ENCODE measurements around the gene SLC25A38. TPM values are rescaled to one million over a fixed set of nuclear protein-coding genes. Genes with fewer than 3 reads are reported as not detected.

The SLC25A38 gene
- total and polyA plus RNA-seq, 2 donors from 2014 or later = 24.9 to 42.3 TPM

GRCh38 chr3:39406368-39407258 is 23.4 kb downstream of the SLC25A38 start, which contains the start of gene RPSA:
Gene RPSA, plus strand, starts transcription at chr3:39406720. Its CDS starts 934 bp downstream, at chr3:39407654.
- Histone ChIP-seq H3K4me1 (ENCODE audit: control insufficient read depth in 2 of 3, insufficient read depth in 2 of 3, low read depth in 1 of 3, low read length in 3 of 3) (peaks cover 4 to 13% (median 4%) of the 10 kb centered on the region in 3 donors), H3K9ac (ENCODE audit: low read length in 3 of 3) (peak within 1 kb of the TSS; percentile 78 to 87 (median 84)), H3K36me3 (ENCODE audit: control insufficient read depth in 2 of 3, insufficient read depth in 3 of 3, low read length in 3 of 3) (peaks cover 8 to 25% (median 15%) of the 10 kb centered on the region in 3 donors), H3K9me3 (ENCODE audit: control insufficient read depth in 2 of 3, insufficient read depth in 1 of 3, low read length in 3 of 3) (no peaks in the 10 kb centered on the region), H3K4me3 (ENCODE audit: low read length in 3 of 3) (peak within 1 kb of the TSS; percentile 92), H3K27ac (ENCODE audit: low read depth in 2 of 2, low read length in 2 of 2) (peak within 1 kb of the TSS; percentile 58 to 76), H3K27me3 (ENCODE audit: control insufficient read depth, insufficient read depth, low read length) (no peaks in the 10 kb centered on the region)
- DNase-seq (peak; percentile 97 to 99 (median 98)), FAIRE-seq (peak; percentile 56)
- TF ChIP-seq, protein P1, sequence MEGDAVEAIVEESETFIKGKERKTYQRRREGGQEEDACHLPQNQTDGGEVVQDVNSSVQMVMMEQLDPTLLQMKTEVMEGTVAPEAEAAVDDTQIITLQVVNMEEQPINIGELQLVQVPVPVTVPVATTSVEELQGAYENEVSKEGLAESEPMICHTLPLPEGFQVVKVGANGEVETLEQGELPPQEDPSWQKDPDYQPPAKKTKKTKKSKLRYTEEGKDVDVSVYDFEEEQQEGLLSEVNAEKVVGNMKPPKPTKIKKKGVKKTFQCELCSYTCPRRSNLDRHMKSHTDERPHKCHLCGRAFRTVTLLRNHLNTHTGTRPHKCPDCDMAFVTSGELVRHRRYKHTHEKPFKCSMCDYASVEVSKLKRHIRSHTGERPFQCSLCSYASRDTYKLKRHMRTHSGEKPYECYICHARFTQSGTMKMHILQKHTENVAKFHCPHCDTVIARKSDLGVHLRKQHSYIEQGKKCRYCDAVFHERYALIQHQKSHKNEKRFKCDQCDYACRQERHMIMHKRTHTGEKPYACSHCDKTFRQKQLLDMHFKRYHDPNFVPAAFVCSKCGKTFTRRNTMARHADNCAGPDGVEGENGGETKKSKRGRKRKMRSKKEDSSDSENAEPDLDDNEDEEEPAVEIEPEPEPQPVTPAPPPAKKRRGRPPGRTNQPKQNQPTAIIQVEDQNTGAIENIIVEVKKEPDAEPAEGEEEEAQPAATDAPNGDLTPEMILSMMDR (IDR thresholded peaks at IDR 0.05; ENCODE audit: borderline replicate concordance, extremely low read depth, insufficient read depth) = peak; percentile 16
- intact Hi-C loops (cut with DNase I) = no loop called here

GRCh38 chr3:39407259-39407629 is 24.1 kb downstream of the SLC25A38 start:
- DNase-seq (peak in 1 of 5 donors; percentile 11), FAIRE-seq (no peak)
- H3K27ac ChIP-seq (ENCODE audit: low read depth in 2 of 2, low read length in 2 of 2) = peak overlapping the region in 1 of 2 donors; percentile 58
- peak overlapping the region; percentile 92 for H3K4me3 ChIP-seq (ENCODE audit: low read length in 3 of 3)
- no peaks in the 10 kb centered on the region for H3K27me3 ChIP-seq (ENCODE audit: control insufficient read depth, insufficient read depth, low read length)
- intact Hi-C loops (cut with DNase I) = no loop called here
- peak overlapping the region; percentile 78 to 87 (median 84) for H3K9ac ChIP-seq (ENCODE audit: low read length in 3 of 3)
- peaks cover 8 to 27% (median 20%) of the 10 kb centered on the region in 3 donors for H3K36me3 ChIP-seq (ENCODE audit: control insufficient read depth in 2 of 3, insufficient read depth in 3 of 3, low read length in 3 of 3)
- no peaks in the 10 kb centered on the region for H3K9me3 ChIP-seq (ENCODE audit: control insufficient read depth in 2 of 3, insufficient read depth in 1 of 3, low read length in 3 of 3)
- H3K4me1 ChIP-seq (ENCODE audit: control insufficient read depth in 2 of 3, insufficient read depth in 2 of 3, low read depth in 1 of 3, low read length in 3 of 3) = peaks cover 4 to 13% (median 4%) of the 10 kb centered on the region in 3 donors
- TF ChIP-seq, protein P1 (IDR thresholded peaks at IDR 0.05; ENCODE audit: borderline replicate concordance, extremely low read depth, insufficient read depth) = no peak

GRCh38 chr3:39407773-39408492 is 24.8 kb downstream of the SLC25A38 start:
- no peak for FAIRE-seq
- H3K9ac ChIP-seq (ENCODE audit: low read length in 3 of 3) = peak overlapping the region in 1 of 3 donors; percentile 87
- H3K4me3 ChIP-seq (ENCODE audit: low read length in 3 of 3) = peak overlapping the region; percentile 92
- peaks cover 4 to 15% (median 4%) of the 10 kb centered on the region in 3 donors for H3K4me1 ChIP-seq (ENCODE audit: control insufficient read depth in 2 of 3, insufficient read depth in 2 of 3, low read depth in 1 of 3, low read length in 3 of 3)
- H3K27ac ChIP-seq (ENCODE audit: low read depth in 2 of 2, low read length in 2 of 2) = no peak overlapping the region
- no peak for DNase-seq
- H3K9me3 ChIP-seq (ENCODE audit: control insufficient read depth in 2 of 3, insufficient read depth in 1 of 3, low read length in 3 of 3) = no peaks in the 10 kb centered on the region
- H3K27me3 ChIP-seq (ENCODE audit: control insufficient read depth, insufficient read depth, low read length) = no peaks in the 10 kb centered on the region
- TF ChIP-seq, protein P1 (IDR thresholded peaks at IDR 0.05; ENCODE audit: borderline replicate concordance, extremely low read depth, insufficient read depth) = no peak
- intact Hi-C loops (cut with DNase I) = no loop called here
- H3K36me3 ChIP-seq (ENCODE audit: control insufficient read depth in 2 of 3, insufficient read depth in 3 of 3, low read length in 3 of 3) = peaks cover 8 to 34% (median 24%) of the 10 kb centered on the region in 3 donors

All from kidney (tissue), 14 donors.